OCI-M2 (cell line): ENCODE measurements around the gene OSBP.

Source experiments
- DNase-seq: peaks from one replicate; lab custom pipeline; 2025; ENCODE audit not compliant: unreplicated experiment; lab: John Stamatoyannopoulos, UW

The OSBP gene

DNA sequence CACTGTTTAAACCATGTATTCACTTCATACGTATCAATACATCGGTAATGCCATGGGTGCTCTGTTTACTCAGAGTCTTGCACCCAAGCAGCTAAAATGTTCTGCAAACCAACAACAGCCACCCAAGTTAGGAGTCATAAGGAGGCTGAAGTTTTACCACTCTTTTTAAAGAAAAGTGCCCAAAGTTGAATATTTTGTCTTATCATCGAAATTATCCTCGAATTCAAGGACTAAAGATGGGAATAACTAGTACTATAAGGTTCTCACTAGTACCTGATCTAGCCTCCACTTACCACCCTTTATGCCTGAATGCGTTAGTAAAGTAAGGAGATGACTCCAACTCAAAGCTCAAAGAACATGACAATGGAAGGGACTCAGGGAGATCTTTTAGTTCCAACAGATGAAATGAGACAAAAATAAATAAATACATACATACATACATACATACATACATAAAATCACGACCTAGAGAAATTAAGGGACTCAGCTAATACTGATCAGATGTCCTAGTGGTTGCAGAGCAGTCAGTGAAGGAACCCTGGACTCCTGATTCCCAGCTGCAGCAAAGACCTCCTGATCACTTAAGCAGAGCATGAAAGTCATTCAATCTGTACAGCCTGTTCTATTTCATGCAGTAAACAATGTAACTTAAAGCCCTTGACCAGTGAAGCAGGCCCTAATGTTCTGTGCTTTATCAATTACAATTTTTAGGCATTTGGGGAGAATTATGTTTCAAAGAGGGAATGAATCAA lies 7.7 kb downstream of the OSBP start:
- DNase-seq = no peak

DNA sequence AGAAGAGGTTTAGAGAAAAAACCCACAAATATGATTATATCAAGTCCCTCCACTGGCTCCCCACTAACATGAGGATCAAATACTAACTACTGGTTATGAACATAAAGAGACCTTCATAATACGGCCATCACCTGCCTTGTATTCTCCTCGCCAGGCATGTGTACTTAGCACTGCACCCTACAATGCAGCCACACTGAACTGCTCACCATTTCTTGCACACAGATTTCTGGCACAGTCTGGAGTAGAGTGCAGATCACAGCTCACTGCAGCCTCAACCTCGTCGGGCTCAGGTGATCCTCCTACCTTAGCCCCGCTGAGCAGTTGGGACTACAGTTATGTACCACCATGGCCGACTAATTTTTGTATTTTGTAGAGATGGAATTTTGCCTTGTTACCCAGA lies 13.1 kb downstream of the OSBP start:
- DNase-seq = no peak

DNA sequence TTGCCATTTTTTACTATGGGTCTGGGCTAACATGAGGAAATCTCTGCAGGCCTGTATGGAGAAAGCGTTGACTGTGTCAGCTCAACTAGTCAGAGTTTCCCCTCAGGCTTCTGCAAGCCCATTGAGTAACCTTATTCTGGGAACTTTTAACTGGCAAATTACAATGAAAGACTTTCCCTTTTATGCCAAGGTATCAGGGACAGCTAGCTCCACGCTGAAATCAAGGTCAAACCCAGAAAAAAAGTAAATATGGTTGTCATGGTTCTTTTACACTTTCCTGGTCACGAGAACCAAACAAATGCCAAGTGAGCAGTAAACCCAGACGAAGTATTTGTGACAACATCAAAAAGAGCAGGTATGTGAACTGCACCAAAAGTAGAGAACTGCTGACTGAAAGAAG lies 13.8 kb downstream of the OSBP start:
- DNase-seq = no peak

DNA sequence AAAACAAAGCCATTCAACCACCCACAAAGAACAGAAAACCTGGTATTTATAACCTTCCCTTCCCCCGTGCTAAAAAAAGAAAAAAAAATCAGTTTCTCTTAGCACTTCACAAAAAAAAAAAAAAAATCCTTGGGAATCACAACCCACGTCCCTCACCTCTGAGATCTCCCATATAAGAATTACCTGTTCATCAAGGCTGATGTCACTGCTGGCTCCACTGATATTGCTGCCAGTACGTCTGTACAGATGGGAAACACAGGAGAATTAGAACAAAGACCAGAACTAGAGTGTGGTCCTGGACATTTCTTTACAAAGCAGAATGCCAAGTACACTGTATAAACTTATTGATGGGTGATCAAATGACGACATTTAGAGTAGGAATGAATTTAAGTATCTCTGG lies 14.9 kb downstream of the OSBP start:
- no peak for DNase-seq

DNA sequence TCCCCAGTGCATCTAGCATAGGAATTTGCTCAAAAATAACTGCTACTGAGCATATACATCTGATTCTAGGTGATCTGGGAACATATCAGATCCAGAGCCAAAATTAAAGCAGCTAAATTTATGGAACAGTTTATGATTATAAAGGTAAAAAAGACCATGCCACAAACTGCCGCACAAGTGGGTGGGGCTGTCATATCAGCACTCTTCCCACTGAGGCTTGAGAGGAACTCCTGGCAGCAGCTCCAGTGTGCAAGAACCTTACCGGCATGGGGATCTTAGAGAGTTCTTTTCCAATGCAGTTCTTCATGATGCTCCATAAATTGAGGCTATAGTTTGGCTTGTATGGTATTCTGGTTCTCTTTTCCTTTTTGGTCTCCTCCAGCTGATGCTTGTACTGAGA lies 15.3 kb downstream of the OSBP start:
- no peak for DNase-seq

DNA sequence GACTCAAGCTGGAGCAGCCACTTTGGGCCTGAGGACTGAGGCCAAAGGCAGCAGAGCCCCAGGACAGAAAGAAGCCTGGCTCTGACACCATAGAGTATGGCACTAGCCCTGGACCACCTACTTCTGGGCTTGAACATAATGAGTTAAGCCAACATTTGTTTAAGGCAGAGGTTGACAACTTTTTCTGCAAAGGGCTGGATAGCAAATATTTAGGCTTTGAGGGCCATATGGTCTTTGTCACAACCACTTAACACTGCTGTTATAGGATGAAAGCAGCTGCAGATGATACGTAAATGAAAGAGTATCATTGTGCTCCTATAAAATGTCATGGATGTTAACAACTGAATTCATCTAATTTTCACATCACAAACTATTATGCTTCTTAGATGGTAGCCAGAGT lies 16.6 kb downstream of the OSBP start:
- DNase-seq = no peak

DNA sequence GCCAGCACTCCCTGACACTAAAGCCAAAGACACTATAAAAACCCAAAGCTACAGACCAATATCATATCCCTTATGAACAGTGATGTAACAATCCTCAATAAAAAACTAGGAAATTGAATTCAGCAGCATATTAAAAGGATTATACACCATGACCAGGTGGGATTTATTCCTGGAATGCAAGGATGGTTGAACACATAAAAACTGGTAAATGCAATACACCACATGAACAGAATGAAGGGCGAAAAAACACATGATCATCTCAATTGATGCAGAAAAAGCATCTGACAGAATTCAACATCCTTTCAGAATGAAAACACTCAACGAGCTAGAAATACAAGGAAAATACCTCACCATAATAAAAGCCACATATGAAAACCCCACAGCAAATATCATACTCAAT lies 31.3 kb downstream of the OSBP start:
- no peak for DNase-seq

DNA sequence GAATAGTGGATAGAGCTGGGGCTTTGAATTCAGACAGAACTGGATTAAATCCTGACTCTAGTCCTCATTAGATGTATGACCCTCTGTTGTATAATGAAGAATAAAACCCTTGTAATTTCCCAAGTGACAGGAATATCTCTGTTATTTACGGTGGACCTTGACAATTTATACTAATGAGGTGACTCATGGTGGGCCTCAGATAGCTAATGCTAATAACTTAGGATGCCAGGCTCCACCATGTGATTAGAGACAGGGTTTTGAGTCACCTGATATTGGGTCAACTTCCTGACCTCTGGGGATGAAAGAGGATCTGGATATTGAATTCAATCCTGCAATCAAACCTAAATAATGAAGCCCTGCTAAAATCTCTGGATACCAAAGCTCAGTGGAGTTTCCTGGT lies 33.6 kb downstream of the OSBP start:
- DNase-seq = no peak

DNA sequence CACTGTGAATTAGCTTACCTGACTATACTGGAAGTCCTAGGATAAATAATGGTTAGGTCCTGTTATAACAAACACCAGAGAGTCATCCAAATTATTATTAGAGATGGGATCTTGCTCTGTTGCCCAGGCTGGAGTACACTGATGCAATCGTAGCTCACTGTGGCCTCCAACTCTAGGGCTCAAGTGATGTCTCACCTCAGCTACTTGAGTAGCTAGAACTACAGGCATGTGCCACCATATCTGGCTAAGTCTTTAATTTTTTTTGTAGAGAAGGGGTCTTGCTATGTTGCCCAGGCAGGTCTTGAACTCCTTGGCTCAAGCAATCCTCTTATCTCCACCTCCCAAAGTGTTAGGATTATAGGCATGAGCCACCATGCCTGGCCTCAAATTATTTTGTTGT lies 37.2 kb downstream of the OSBP start:
- DNase-seq = no peak

DNA sequence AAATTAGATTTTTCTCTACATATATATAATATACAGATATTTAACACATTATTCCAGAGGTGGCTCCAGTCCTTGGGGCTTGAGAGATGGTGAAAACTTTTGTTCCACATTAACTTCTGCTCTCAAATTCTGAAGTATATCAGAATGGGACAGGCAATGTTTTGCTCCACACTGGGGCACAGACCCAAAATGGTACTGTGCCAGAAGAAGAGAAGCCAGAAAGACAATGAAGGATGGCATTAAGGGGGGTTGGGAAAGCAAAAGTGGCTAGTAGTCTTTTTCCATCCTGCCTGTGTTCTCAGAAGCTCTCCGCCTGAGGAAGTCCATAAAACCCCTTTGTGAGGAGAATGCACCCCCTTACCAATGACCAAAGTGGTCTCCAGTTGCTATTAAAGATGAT lies 40.1 kb downstream of the OSBP start:
- DNase-seq = no peak

DNA sequence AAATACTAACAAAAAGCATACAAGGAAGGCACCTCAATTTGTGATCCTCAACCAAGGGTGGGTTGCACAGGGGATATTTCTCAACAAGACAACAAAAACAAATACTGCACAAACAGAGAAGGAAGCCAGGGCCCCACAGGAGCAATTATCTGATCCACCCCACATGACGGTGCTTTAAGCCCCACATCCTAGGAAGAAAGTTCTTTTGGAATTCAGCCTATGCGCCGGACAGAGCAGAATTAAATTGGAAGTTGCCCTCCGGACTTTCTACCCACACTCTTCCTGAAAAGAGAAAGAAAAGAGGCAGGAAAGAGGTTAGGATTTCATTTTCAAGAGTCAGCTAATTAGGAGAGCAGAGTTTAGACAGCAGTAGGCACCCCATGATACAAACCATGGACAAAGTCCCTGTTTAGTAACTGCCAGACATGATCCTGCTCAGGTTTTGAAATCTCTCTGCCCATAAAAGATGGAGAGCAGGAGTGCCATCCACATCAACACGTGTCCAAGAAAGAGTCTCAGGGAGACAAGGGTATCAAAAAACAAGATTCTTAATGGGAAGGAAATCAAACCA lies 40.6 kb downstream of the OSBP start:
- DNase-seq = no peak

DNA sequence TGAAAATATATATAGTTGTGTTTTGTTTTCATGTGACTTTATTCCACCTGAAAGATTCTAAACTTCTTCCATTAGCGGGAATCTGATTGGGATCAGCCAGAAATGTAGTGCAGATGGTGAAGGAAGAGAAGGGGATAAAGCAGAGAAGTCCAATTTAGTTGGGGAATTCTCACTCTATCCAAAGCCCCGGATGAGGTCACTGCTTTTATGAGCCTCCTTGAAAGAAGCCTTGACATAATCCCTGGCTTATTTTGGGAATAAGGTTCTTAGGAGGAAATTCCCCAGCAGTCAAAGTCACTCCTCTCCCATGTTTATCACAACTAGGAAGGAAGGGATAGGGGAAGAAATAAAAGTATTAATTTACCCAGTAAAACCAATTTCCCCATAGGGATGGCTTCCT lies 41.1 kb downstream of the OSBP start:
- DNase-seq = no peak

DNA sequence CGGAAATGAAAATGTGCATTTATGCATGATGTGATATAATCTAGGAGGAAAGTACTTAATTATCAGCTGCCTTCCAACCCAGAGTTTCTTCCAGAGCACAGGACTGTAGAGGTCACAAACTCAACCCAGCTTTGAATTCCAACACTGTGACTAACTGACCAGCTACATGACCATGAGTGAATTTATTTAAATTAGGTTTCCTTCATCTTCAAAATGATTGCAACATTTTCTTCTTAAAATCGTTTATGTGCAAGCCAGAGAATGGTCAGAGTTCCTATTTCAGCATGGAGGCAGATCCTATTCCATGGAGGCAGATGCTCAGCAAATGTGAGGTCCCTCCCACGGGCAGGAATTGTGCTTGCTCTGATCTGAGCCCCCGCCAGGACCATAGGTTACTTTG lies 42.4 kb downstream of the OSBP start:
- no peak for DNase-seq

DNA sequence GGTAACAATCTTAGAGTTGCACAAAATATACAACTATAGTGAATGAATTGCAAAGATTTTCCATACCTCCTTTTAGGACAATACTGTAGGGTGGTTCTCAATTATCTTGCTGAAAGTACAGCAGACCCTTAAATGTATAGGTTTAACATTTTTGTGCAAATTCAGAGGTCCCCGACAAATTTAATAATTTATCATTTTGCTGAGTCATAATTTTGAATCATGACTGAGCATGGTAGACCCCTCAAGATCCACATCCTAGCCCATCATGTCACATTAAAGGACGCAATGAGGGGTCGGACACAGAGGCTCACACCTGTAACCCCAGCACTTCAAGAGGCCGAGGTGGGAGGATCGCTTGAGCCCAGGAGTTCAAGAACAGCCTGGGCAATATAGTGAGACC lies 43.5 kb downstream of the OSBP start:
- DNase-seq = no peak

DNA sequence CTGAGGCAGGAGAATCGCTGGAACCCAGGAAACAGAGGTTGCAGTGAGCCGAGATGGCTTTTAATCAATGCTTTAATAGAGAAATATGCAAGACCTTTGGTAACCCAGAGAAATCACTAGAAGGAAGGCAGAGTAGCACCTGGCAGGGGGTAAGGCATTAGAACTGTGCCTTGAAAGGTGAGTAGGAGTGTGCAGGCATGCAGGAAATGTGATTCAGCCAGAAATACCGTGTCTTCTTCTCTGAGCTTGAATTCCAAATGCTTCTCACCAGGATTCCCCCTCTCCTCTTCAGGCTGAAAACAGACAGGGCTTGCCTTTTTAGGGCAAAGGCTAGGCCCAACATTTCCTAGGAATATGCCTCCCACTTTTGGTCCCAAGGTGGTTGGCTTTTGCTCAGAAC lies 53.3 kb downstream of the OSBP start:
- no peak for DNase-seq

DNA sequence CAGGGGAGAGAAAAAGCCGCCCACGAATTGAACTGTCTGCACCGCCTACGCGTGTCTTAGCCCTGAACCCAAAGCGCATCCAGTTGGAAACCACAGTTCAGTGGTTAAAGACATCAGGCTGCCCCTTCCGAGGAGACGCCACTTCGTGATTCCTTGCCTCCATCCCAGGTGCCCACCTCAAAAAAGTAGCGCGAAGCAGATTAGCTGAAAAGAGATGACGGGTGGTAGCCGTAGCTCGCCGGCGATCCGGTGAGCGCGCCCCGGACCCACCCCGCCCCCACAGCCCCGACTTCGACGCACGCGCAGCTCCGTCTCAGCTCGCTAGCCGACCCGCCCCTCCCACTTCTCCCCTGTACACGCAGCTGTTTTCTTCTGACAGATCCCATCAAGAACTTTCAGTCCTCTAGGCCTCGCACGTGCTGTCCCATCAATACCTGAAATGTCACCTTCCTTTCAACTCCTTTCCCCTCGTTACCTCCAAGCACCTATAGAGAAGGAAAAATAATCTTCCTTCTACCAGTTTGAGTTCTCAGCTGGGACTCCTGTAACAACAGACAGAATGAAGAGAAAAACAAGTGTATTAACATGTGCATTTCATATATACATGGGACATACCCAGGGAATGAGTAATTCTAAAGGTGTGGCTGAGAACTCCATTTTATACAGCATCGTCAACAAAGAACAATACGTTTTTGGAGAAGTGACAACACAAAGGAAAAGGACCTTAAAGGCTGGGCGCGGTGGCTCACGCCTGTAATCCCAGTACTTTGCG lies 54.7 kb downstream of the OSBP start:
- peak; percentile 71 for DNase-seq

DNA sequence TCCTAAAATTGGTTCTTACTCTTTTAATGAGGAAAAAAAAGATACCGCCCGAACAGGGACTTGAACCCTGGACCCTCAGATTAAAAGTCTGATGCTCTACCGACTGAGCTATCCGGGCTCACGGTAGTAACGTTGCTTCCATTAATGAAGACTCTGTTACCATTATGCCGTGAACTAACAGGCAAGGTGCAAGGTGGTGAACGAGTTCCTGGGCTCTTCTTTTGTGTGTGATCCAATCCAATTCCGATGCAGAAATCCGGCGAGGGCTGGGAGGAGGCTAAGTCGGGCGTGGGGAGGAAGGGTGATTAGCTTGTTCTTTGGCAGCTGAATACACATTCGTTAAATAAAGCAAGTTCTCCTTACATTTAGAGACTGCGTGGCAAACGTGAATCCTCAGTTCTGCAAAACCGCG lies 55.3 kb downstream of the OSBP start:
- DNase-seq = peak; percentile 75

DNA sequence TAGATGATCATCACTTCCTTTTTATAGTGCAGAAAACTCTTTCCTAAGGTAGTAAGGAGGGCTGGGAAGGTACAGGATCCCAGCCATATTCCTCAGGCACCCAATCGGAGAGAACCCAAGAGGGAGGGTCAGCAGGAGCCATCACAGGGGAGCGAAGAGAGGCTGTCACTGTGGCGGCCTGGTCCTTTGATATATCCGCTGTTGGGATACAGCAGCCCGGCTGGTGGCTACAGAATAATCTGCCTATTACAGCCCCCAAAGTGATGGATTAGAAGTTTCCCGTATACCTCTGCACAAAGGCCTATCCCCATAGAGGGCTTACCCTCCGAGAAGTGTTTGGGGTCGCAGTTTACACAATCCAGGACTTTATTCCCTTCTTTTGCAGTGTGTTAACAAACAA lies 55.7 kb downstream of the OSBP start:
- DNase-seq = no peak

DNA sequence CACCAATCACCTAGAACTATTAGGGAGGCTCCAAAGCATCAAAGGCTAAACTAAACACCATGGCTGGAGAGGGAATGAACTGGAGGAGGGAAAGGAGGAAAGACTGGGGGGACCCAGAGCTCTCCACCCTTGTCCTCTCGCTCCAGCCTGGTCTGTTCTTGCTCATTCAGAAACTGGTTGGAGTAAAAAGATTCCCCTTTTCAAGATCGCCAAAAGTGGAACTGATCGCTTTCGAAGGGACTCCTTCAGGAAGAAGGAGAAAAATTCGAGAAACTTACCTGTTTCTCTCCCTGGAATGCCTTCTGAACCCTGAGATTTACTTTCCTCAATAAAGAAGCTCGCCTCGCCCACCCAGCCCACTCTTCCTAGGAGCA lies 57.3 kb downstream of the OSBP start:
- DNase-seq = no peak

DNA sequence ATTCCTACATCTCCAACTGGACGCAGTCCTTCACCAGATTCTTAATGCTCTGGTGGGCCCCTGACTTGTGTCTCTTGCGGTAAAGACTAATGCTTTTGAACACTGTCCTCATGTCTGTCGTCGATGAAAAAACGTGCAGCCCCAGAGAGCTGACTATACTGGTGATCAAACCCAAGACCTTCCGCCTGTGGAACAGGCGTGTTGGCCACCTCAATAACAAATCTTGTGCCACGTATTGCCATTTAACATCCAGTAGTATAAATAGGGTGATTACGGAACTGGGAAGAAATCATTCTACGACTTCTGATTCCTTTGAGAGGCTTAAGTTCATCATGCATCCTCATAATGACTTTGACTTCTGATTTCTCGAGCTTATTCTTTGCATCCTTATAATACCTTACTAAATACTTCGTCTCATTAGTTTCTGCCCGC lies 58.6 kb downstream of the OSBP start:
- DNase-seq = peak; percentile 74

DNA sequence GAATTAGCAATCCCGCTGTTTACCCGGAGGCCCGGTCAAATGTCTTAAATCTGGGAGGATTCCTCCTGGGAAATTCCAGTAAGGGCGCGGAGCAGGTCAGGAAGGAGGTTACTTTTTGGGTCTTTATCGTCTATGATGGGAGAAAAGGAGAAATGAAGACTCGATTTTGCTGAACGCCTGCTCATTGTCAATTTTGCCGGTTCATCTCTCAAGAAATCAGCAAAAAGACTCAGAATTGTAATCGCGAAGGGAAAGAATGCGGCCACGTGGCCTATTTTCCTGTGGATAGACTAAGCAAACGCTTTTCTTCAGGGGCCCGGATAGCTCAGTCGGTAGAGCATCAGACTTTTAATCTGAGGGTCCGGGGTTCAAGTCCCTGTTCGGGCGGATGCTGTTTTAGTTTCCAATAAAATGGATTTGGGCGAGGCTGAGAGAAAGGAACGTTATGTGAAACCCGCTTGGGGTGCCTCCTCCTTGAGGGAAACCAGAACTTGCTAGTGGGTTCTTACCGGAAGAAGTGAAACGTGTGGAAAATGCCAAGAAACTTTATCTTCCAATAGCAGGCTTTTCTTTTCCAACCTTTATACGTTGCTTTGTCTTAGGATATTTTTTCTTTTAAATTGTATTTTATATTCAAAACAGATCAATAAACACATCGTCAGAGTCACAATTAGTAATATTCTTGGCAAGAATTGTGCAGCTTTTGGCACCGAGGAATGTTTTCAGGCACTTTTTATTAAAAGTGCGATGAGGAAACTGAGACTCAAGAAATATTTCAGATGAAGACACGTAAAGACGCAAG lies 59.3 kb downstream of the OSBP start:
- peak; percentile 78 for DNase-seq
